DOHH2 (cell line): ENCODE data around the gene ZNF502.

ENCODE experiments used
- EZH2phosphoT487 ChIP-seq: fragments of 200-600 bp; sonication (generic); IDR thresholded peaks from 2 replicates; pipeline ENCODE4 v1.6.1; 2017; ENCODE audit warnings: borderline replicate concordance, mild to moderate bottlenecking, antibody characterized with exemption, low read length, moderate library complexity, mixed read lengths
- TF ChIP-seq, protein P1 (sequence below): fragments of 200-600 bp; sonication (generic); IDR thresholded peaks from one replicate; pipeline ENCODE4 v1.5.1; 2014; ENCODE audit warnings: antibody characterized with exemption, mild to moderate bottlenecking, low read depth, low read length; ENCODE audit not compliant: poor library complexity, severe bottlenecking

DNA sequence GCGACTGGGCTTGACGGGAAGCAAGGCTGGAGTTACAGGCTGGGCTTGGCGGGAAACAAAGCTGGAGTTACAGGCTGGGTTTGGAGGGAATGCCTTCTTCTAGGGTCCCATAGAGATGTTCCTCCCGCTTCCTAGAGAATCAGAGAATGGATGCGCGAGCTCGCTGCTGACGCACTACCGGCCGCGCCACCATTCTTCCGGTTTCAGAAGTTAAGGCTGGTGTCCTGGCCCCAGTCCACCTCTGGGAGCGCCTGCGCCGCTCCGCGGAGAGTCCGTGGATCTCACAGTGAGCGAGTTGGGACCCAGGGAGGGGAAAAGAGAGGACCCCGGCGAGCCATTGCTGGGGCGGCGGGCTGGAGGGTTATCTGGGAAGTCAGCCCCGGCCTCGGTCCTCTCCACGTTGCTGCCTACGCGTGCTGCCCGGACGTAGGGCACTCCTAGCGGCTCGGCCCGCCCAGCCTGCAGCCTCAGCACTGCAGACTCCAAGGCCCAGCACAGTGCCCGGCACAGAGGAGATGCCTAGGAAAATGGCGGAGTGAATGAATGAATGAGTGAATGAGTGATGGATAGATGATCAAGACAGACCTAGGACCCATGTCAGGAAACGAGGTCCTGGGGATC, at the start of gene ZNF502:
- TF ChIP-seq, protein P1, sequence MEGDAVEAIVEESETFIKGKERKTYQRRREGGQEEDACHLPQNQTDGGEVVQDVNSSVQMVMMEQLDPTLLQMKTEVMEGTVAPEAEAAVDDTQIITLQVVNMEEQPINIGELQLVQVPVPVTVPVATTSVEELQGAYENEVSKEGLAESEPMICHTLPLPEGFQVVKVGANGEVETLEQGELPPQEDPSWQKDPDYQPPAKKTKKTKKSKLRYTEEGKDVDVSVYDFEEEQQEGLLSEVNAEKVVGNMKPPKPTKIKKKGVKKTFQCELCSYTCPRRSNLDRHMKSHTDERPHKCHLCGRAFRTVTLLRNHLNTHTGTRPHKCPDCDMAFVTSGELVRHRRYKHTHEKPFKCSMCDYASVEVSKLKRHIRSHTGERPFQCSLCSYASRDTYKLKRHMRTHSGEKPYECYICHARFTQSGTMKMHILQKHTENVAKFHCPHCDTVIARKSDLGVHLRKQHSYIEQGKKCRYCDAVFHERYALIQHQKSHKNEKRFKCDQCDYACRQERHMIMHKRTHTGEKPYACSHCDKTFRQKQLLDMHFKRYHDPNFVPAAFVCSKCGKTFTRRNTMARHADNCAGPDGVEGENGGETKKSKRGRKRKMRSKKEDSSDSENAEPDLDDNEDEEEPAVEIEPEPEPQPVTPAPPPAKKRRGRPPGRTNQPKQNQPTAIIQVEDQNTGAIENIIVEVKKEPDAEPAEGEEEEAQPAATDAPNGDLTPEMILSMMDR, result no peak
- no peak for TF ChIP-seq EZH2phosphoT487
